Measurements from ENCODE around the gene DEAF1. TPM values are rescaled to one million over a fixed set of nuclear protein-coding genes. Genes with fewer than 3 reads are reported as not detected.

Gene DEAF1
- total RNA-seq, 4 donors from 2014 or later, result 61.8 to 103 (median 87.6) TPM

- H3K9me3 ChIP-seq, result no peaks in the 10 kb centered on the region
- TF ChIP-seq CTCF (IDR thresholded peaks at IDR 0.05), result no peak
- no peak for TF ChIP-seq POLR2A (IDR thresholded peaks at IDR 0.05)
- H3K4me1 ChIP-seq, result peaks cover 2 to 3% of the 10 kb centered on the region in 2 donors
- no peak for DNase-seq
- no peak overlapping the region for H3K27ac ChIP-seq
- no peaks in the 10 kb centered on the region for H3K27me3 ChIP-seq
- intact Hi-C loops (cut with DNase I), result no loop called here
- H3K4me3 ChIP-seq (replicated peaks in 1 of 3), result no peak overlapping the region
- WGBS, 2 donors, result 82 to 85% methylated on average over 23 to 36 of the region's 45 CpGs
- H3K36me3 ChIP-seq, result no peaks in the 10 kb centered on the region
Measured at GRCh38 chr11:620935-621814, 73.8 kb downstream of the DEAF1 start.

- Histone ChIP-seq H3K36me3 (no peaks in the 10 kb centered on the region), H3K27me3 (no peaks in the 10 kb centered on the region), H3K4me1 (peaks cover 6% of the 10 kb centered on the region in 2 donors), H3K27ac (no peak overlapping the region), H3K9me3 (no peaks in the 10 kb centered on the region), H3K4me3 (replicated peaks in 1 of 3) (no peak overlapping the region)
- WGBS, 2 donors, result 93 to 97% methylated on average over 13 of the region's 13 CpGs
- TF ChIP-seq POLR2A (IDR thresholded peaks at IDR 0.05) (no peak), CTCF (IDR thresholded peaks at IDR 0.05) (no peak)
- intact Hi-C loops (cut with DNase I), result no loop called here
- no peak for DNase-seq
Measured at GRCh38 chr11:620201-620600, 74.8 kb downstream of the DEAF1 start.

GRCh38 chr11:619628-620050 is 75.4 kb downstream of the DEAF1 start:
- Histone ChIP-seq H3K9me3 (no peaks in the 10 kb centered on the region), H3K4me1 (peaks cover 12% of the 10 kb centered on the region in 2 donors), H3K27ac (no peak overlapping the region), H3K36me3 (no peaks in the 10 kb centered on the region), H3K4me3 (replicated peaks in 1 of 3) (no peak overlapping the region), H3K27me3 (no peaks in the 10 kb centered on the region)
- TF ChIP-seq POLR2A (IDR thresholded peaks at IDR 0.05) (no peak), CTCF (IDR thresholded peaks at IDR 0.05) (no peak)
- no peak for DNase-seq
- intact Hi-C loops (cut with DNase I), result no loop called here
- WGBS, 2 donors, result 90 to 96% methylated on average over 6 to 16 of the region's 22 CpGs

- H3K4me1 ChIP-seq, result peaks cover 18% of the 10 kb centered on the region in 2 donors
- 89 to 91% methylated on average over 14 to 16 of the region's 24 CpGs for WGBS, 2 donors
- no peak for DNase-seq
- TF ChIP-seq CTCF (IDR thresholded peaks at IDR 0.05) (no peak), POLR2A (IDR thresholded peaks at IDR 0.05) (no peak)
- H3K36me3 ChIP-seq, result no peaks in the 10 kb centered on the region
- no peak overlapping the region for H3K27ac ChIP-seq
- H3K4me3 ChIP-seq (replicated peaks in 1 of 3), result no peak overlapping the region
- no peaks in the 10 kb centered on the region for H3K27me3 ChIP-seq
- intact Hi-C loops (cut with DNase I), result no loop called here
- no peaks in the 10 kb centered on the region for H3K9me3 ChIP-seq
Measured at GRCh38 chr11:618856-619627, 76.0 kb downstream of the DEAF1 start.
